ENCODE results near the gene PDE7B. TPM values are rescaled to one million over a fixed set of nuclear protein-coding genes. Genes with fewer than 3 reads are reported as not detected.

The PDE7B gene
- total and polyA plus RNA-seq, 2 donors (not counting 1 experiment from before 2014, with no cell fraction given): 2.6 to 7.5 TPM

GRCh38 chr6:136155191-136155590 lies 303.7 kb downstream of the PDE7B start:
- Histone ChIP-seq H3K79me2 (ENCODE audit: control insufficient read depth, insufficient read depth, low read length) (no peaks in the 10 kb centered on the region), H3K27ac (ENCODE audit: low read length in 2 of 2) (no peak overlapping the region), H3K9ac (ENCODE audit: low read length) (no peak overlapping the region), H3K4me2 (replicated peaks; ENCODE audit: low read depth, low read length, poor library complexity, severe bottlenecking) (no peak overlapping the region), H2AFZ (ENCODE audit: insufficient read depth, low read depth, low read length, poor library complexity, severe bottlenecking) (no peak overlapping the region), H3K27me3 (replicated peaks in 1 of 4; ENCODE audit: control extremely low read depth in 1 of 4, control insufficient read depth in 3 of 4, insufficient read depth in 4 of 4, low read length in 3 of 4) (no peaks in the 10 kb centered on the region), H3K4me3 (ENCODE audit: control extremely low read depth in 1 of 5, extremely low read depth in 1 of 5, insufficient read depth in 1 of 5, low read depth in 2 of 5, low read length in 4 of 5) (no peak overlapping the region), H4K20me1 (ENCODE audit: control insufficient read depth, insufficient read depth, low read length, poor library complexity, severe bottlenecking) (no peaks in the 10 kb centered on the region), H3K4me1 (ENCODE audit: control insufficient read depth in 2 of 2, insufficient read depth in 2 of 2, low read length in 2 of 2) (no peaks in the 10 kb centered on the region), H3K9me3 (ENCODE audit: control extremely low read depth in 1 of 3, control insufficient read depth in 2 of 3, insufficient read depth in 1 of 3, low read length in 2 of 3) (no peaks in the 10 kb centered on the region), H3K36me3 (replicated peaks in 1 of 2; ENCODE audit: control extremely low read depth in 1 of 2, control insufficient read depth in 1 of 2, extremely low read depth in 1 of 2, insufficient read depth in 2 of 2, low read length in 1 of 2) (peaks cover 0 to 32% of the 10 kb centered on the region in 2 experiments)
- Mint-ChIP-seq H3K27ac (no peak overlapping the region), H3K27me3 (no peaks in the 10 kb centered on the region), H3K4me1 (no peaks in the 10 kb centered on the region), H3K9me3 (ENCODE audit: insufficient read depth) (no peaks in the 10 kb centered on the region), H3K4me3 (no peak overlapping the region)
- ChIA-PET POLR2A (no interaction called here), CTCF (no interaction called here)
- intact Hi-C loops (cut with micrococcal nuclease): no loop called here
- DNase-seq (no peak), ATAC-seq (ENCODE audit: low read depth) (no peak)
- TF ChIP-seq EZH2 (IDR thresholded peaks at IDR 0.05; ENCODE audit: borderline replicate concordance, insufficient read depth, low read depth, low read length, poor library complexity, severe bottlenecking) (no peak), CTCF (IDR thresholded peaks at IDR 0.05) (no peak)

GRCh38 chr6:136157743-136158142 lies 306.2 kb downstream of the PDE7B start:
- no peaks in the 10 kb centered on the region for H3K27me3 Mint-ChIP-seq

More at GRCh38 chr6:136157743-136158142, 306.2 kb downstream of the PDE7B start:
- H3K27ac Mint-ChIP-seq: no peak overlapping the region
- no peaks in the 10 kb centered on the region for H3K4me1 Mint-ChIP-seq
- no peak overlapping the region for H3K9ac ChIP-seq (ENCODE audit: low read length)
- peaks cover 0 to 32% of the 10 kb centered on the region in 2 experiments for H3K36me3 ChIP-seq (replicated peaks in 1 of 2; ENCODE audit: control extremely low read depth in 1 of 2, control insufficient read depth in 1 of 2, extremely low read depth in 1 of 2, insufficient read depth in 2 of 2, low read length in 1 of 2)
- ChIA-PET CTCF (interaction anchor here (0.8 kb wide), 1 partner anchor 11 kb away, joined by 3 read pairs; no protein-coding TSS in a partner anchor), POLR2A (no interaction called here)
- H4K20me1 ChIP-seq (ENCODE audit: control insufficient read depth, insufficient read depth, low read length, poor library complexity, severe bottlenecking): no peaks in the 10 kb centered on the region
- H3K4me2 ChIP-seq (replicated peaks; ENCODE audit: low read depth, low read length, poor library complexity, severe bottlenecking): no peak overlapping the region
- H3K9me3 Mint-ChIP-seq (ENCODE audit: insufficient read depth): peaks cover 4% of the 10 kb centered on the region
- H3K27ac ChIP-seq (ENCODE audit: low read length in 2 of 2): no peak overlapping the region
- H3K27me3 ChIP-seq (replicated peaks in 1 of 4; ENCODE audit: control extremely low read depth in 1 of 4, control insufficient read depth in 3 of 4, insufficient read depth in 4 of 4, low read length in 3 of 4): no peaks in the 10 kb centered on the region
- DNase-seq: no peak
- H3K4me3 Mint-ChIP-seq: no peak overlapping the region
- no peaks in the 10 kb centered on the region for H3K4me1 ChIP-seq (ENCODE audit: control insufficient read depth in 2 of 2, insufficient read depth in 2 of 2, low read length in 2 of 2)
- H3K9me3 ChIP-seq (ENCODE audit: control extremely low read depth in 1 of 3, control insufficient read depth in 2 of 3, insufficient read depth in 1 of 3, low read length in 2 of 3): peaks cover 0 to 6% (median 1%) of the 10 kb centered on the region in 3 donors
- ATAC-seq (ENCODE audit: low read depth): no peak
- H3K4me3 ChIP-seq (ENCODE audit: control extremely low read depth in 1 of 5, extremely low read depth in 1 of 5, insufficient read depth in 1 of 5, low read depth in 2 of 5, low read length in 4 of 5): no peak overlapping the region
- intact Hi-C loops (cut with micrococcal nuclease): no loop called here
- TF ChIP-seq EZH2 (IDR thresholded peaks at IDR 0.05; ENCODE audit: borderline replicate concordance, insufficient read depth, low read depth, low read length, poor library complexity, severe bottlenecking) (no peak), CTCF (IDR thresholded peaks at IDR 0.05) (no peak)
- H3K79me2 ChIP-seq (ENCODE audit: control insufficient read depth, insufficient read depth, low read length): no peaks in the 10 kb centered on the region
- WGBS (ENCODE audit: insufficient coverage): 100% methylated on average over 4 of the region's 5 CpGs
- H2AFZ ChIP-seq (ENCODE audit: insufficient read depth, low read depth, low read length, poor library complexity, severe bottlenecking): no peak overlapping the region
